Mucosa of descending colon (tissue), 3 donors: ENCODE results near the gene FCN3. TPM values are rescaled to one million over a fixed set of nuclear protein-coding genes. Genes with fewer than 3 reads are reported as not detected.

Source experiments
- ATAC-seq: fragments of 200-7000 bp; cut with Tn5 transposase; one replicate; pipeline ENCODE4 v1.9.1; 2020; ENCODE audit warnings: mild to moderate bottlenecking, moderate library complexity
- DNase-seq, 3 donors: peaks; one replicate each; pipeline ENCODE4 v3.0.0-alpha.2; 2020
- H3K36me3 ChIP-seq: fragments of 200-600 bp; one replicate; pipeline ENCODE4 v1.8.0; 2021; ENCODE audit warnings: low read depth, mild to moderate bottlenecking
- H3K4me1 ChIP-seq: fragments of 200-600 bp; one replicate; pipeline ENCODE4 v1.8.0; 2021; ENCODE audit warnings: low read depth, mild to moderate bottlenecking
- H3K4me3 ChIP-seq: fragments of 200-600 bp; one replicate; pipeline ENCODE4 v1.8.0; 2021; ENCODE audit warnings: mild to moderate bottlenecking
- H3K9me3 ChIP-seq: fragments of 200-600 bp; one replicate; pipeline ENCODE4 v1.8.0; 2021; ENCODE audit warnings: mild to moderate bottlenecking
- CTCF ChIP-seq: fragments of 200-600 bp; IDR thresholded peaks from one replicate; pipeline ENCODE4 v1.8.0; 2022; ENCODE audit warnings: antibody characterized with exemption, mild to moderate bottlenecking
- intact Hi-C, 2 donors: fragments of 100-400 bp; cut with DNase I in 1 of 2; cut with micrococcal nuclease in 1 of 2; formaldehyde crosslinking; loops; one replicate each; pipeline versions ENCODE4 v1.11.0 to v1.11.1; 2022; cut with DNase I, micrococcal nuclease
- total RNA-seq, 3 donors: library from RNA; stranded (reverse); fragmentation: NEBNext Ultra II Directional in 2 of 3; extraction: Animal tissue kit (Norgen Biotek cat#: 25700) in 2 of 3; gene quantifications; one replicate each; pipeline versions ENCODE4 v1.2.1 to v1.2.4, GENCODE V29; 2021 to 2023
- donor health status: DM: no; HTN: no; CAD: no; lungs with moderate emphysema.
- donor health status: DM: no; HTN: no; CAD: no.
- donor health status: DM: no; HTN: yes; CAD: no.

The FCN3 gene
- total RNA-seq, 3 donors from 2014 or later: 0.60 to 0.79 TPM; not detected in 1

DNA sequence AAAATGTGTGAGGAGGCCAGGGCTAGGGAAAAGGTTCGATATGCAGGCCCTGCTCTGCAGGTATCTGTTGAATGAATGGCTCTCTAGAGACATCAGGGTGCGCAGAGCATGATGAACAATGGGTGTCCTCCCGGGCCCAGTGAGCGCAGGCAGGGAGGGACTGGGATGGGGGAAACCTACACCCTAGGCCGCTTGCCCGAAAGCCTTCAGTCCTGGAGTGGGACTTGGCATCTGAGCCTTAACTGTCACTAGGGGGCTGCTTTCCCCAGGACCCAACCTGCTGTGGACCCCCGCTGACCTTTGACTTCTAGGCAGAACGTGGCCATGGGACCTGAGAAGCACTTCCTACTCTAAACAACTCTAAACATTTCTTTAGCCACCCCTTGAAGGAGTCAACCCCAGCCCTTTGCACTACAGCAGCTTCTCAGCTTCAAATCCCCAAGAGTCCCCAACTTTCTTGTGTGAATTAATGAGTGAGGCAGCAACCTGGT lies 7.4 kb downstream of the FCN3 start:
- Histone ChIP-seq H3K36me3 (no peaks in the 10 kb centered on the region), H3K9me3 (no peaks in the 10 kb centered on the region), H3K4me3 (peak overlapping the region; percentile 22), H3K4me1 (peaks cover 7% of the 10 kb centered on the region)
- intact Hi-C loops: no loop called here
- ATAC-seq: no peak
- DNase-seq: no peak
- no peak for TF ChIP-seq CTCF

DNA sequence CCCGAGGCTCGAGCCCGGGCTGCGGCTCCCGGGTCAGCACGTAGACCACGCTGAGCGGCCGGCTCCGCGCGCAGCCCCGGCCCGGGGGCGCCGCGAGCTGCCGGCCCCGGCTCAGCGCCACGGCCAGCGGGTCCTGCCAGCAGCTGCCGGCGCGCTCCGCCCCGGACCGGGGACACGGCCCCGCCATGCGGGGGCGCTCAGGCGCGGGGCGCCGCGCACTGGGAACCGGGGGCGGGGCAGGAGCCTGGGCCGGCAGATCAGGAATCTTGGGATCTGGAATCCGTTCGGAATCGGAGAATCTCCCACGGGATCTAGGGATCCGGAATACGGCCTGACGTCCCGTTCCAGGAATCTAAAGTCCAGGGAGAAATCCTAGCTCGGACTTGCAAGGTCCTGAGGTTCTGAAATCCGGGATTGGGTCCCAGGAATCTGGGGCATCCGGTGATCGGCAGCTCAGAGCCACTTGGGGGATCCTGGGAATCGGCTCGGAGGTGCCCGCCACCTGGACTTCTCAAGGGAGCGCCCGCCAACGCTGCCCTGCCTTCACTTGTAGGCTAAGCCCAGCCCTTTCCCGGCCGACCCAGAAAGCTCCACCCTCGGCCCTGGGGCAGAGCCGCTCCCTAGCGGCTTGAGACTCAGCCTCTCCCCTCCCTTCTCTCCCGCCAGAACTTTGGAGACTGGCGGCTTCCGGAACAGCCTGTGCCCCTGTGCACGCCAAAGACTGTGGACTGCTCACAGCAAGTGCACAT lies 8.0 kb downstream of the FCN3 start, which contains the start of gene MAP3K6:
MAP3K6 (minus strand) TSS at position 551 of the 749 bp plus-strand sequence; CDS start at position 187, 364 bp downstream.
- intact Hi-C loops: no loop called here
- peak within 1 kb of the TSS; percentile 22 for H3K4me3 ChIP-seq
- TF ChIP-seq CTCF: peak; percentile 46
- H3K9me3 ChIP-seq: no peaks in the 10 kb centered on the region
- peaks cover 7% of the 10 kb centered on the region for H3K4me1 ChIP-seq
- ATAC-seq (peak; percentile 82), DNase-seq (peak; percentile 89 to 93 (median 90))
- no peaks in the 10 kb centered on the region for H3K36me3 ChIP-seq

GRCh38 chr1:27366113-27366410 lies 8.6 kb downstream of the FCN3 start:
- Histone ChIP-seq H3K4me3 (peak overlapping the region; percentile 22), H3K4me1 (peaks cover 7% of the 10 kb centered on the region), H3K9me3 (no peaks in the 10 kb centered on the region), H3K36me3 (no peaks in the 10 kb centered on the region)
- TF ChIP-seq CTCF: no peak
- ATAC-seq (peak; percentile 59), DNase-seq (peak; percentile 86 to 92 (median 90))
- intact Hi-C loops: no loop called here

DNA sequence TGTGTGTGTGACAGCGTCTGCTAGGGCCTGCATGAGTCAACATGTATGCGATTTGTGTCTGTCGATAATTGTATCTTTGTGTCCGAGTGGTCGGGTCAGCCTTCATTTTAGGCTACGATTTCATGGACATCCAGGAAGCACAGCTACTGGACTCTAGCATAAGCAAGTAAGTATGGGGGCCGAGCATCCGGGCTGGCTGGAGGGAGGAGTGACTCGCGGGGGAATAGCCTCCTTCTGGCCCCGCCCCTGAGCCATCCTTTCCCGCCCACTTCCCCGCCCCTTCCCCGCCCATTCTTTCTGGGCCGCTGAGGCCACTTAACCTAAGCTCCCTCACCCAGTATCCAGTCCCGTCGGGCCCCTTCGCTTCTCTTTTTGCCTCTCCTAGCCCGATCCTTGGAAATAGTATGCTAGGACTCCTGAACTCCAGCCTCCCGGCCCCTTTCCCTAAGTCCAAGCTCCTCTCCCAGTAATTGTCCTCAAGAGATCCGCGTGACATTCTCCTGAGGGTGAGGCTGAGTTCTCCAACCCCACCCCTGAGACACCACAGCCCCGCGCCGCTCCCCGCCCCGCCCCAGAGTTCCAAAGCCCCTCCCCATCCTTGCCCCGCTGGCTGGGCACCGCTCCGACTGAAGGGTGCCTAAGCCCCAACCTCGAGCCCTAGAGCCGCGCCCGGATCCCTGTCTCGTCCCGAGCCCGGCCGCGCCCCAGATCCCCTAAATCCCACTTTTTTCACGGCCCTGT lies 9.1 kb downstream of the FCN3 start:
- H3K4me3 ChIP-seq: peak overlapping the region; percentile 22
- peak; percentile 91 to 94 (median 93) for DNase-seq
- ATAC-seq: peak; percentile 80
- H3K36me3 ChIP-seq: no peaks in the 10 kb centered on the region
- no peak for TF ChIP-seq CTCF
- intact Hi-C loops: no loop called here
- H3K4me1 ChIP-seq: peaks cover 7% of the 10 kb centered on the region
- H3K9me3 ChIP-seq: no peaks in the 10 kb centered on the region

DNA sequence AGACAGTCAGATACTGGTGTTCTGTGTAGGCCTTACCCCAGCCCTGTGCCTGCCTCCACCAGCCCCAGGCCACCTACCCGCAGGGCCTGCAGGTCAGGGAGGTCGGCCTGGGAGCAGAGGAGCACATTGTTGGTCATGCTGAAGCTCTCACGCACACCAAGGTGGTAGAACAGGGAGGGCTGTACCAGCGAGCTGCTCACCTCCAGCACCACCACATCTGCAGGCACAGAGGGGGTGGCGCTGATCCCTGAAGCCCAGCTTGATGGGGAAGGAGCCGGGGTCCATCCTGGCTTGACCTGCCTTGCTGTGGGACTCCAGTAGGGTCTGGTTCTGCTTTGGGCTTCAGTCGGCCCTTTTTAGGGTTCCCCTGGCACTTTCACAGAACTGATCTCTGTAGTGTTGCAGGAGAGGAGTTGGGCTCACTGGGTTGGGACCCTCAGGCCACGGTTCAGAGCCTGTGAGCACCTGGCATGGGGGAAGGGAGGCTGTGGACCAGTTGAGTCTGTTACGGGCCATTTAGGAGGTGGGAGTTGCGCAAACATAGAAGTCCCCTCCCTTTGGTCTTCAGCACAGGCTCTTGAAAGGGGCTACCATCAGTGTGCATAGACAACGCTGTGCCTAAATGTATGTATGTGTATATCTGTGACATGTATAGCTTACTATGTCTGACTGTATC lies 9.8 kb downstream of the FCN3 start:
- Histone ChIP-seq H3K9me3 (no peaks in the 10 kb centered on the region), H3K4me1 (peaks cover 7% of the 10 kb centered on the region), H3K36me3 (no peaks in the 10 kb centered on the region), H3K4me3 (no peak overlapping the region)
- no peak for TF ChIP-seq CTCF
- intact Hi-C loops: no loop called here
- DNase-seq: no peak
- ATAC-seq: no peak
